ENCODE measurements around the gene PIGB.
"Not testable (repeated sequence)": the region's sequence is repeated elsewhere in the genome, so short reads cannot be mapped to it uniquely, and the experiment has no call there.

The PIGB gene

DNA sequence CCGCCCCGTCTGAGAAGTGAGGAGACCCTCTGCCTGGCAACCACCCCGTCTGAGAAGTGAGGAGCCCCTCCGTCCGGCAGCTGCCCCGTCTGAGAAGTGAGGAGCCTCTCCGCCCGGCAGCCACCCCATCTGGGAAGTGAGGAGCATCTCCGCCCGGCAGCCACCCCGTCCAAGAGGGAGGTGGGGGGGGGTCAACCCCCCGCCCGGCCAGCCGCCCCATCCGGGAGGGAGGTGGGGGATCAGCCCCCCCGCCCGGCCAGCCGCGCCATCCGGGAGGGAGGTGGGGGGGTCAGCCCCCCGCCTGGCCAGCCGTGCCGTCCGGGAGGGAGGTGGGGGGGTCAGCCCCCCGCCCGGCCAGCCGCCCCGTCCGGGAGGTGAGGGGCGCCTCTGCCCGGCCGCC is 16.2 kb upstream of the PIGB start:
- DNase-seq = not testable (repeated sequence)

DNA sequence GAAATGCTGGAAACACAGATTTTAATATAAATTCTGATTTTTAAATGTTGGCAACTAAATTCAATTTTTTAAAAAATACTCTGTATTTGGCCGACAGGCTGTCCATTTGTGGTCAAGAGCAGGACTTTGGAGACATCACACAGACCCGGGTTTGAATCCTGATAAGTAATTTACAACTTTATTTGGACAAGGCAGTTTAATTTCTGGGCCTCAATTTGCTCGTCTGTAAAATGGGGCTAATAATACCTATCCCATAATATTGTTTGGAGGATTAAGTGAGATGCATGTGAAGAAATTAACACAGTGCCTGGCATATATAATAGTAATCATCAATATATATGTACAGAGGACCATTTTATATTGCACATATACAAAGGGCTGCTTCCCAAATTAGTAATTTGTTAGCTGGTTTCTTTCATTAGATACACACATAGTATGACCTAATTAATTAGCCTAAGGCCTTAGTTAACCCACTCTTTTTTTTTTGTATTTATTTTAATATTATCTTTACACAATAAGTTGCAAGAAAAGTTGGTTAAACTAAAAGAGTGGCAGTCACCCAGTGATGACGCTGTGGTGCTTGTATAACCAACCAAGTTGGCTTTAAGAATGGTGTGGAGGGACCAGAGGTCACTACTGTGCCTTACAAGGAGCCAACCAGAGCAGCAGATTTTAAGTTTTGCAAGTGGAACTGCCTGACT is 665 bp downstream of the PIGB start:
- no peak for DNase-seq

DNA sequence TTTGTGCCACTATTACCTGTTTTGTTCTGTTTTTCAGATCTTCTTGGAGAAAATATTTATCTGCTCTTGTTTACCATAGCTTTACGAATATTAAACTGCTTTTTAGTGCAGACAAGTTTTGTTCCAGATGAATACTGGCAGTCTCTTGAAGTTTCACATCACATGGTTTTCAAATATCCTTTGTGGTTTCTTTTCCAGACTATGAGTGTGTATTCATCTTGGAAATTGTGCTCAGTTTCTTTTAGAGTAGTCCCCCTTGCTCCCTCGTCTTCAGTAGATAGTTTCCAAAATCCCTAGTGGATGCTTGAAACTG is 1.2 kb downstream of the PIGB start:
- no peak for DNase-seq

DNA sequence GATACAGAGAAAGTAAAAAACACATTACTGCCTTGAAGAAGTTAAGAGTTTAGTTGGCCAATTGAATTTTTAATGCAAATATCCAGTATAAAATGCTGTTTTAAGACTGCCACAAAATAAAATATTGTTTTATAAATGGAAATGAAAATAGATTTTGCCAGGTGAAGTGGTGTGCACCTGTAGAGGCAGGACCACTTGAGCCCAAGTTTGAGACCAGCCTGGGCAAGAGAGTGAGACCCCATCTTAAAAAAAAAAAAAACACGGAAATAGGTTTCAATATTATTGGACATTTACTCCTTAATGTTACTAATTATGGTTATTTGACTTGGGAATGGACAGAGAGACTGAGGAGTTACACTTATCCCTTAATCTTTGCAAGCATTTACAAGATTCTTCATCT is 1.9 kb downstream of the PIGB start:
- no peak for DNase-seq

DNA sequence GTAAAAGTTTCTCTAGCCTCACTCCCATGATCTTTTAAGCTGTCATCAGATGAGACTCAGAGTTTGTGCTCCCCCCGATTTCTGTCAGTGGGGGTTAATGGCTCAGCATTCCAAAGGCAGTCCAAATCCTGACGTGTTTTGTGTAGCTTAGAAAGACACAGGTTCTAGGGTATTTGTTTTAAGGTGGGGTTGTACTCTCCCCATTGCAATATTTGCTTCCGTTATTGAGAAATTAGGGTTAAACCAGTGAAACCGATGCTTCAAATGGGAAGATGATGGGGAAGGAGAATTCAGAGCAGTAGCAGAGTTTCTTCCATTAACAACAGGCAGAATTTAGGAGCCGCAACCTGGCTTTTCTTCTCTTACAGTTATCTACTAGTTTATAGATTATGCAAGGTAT is 3.4 kb downstream of the PIGB start:
- no peak for DNase-seq

DNA sequence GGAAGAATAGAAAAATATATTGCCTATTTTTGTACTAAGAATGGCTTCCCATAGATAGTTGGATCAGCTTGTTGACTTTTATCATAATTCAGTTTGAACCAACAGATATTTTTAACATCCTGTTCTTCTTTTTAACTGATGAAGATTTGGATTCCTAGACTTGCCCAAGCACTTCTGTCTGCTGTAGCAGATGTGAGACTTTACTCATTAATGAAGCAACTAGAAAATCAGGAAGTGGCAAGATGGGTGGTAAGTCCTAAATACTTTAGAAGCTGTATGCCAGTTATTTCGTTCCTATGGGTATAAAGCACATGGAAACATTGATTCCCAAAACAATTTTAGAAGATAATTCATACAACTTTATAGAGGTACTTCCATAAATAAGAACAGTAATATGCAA is 8.4 kb downstream of the PIGB start:
- DNase-seq = no peak

DNA sequence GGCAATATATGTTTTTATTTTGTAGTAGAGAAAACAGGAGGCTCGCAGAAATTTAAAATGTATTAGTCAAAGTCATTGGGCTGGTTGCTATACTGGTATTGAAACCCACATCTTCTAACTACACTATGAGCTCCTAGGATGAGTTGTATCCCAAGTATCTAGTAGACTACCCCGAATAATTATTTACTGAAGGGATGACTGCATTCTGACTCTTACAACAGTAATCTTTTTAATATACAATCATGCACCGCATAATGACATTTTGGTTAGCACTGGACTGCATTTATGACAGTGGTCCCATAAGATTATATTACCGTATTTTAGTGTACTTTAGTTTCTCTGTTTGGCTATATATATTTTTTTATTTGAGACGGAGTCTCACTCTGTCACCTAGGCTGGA is 15.3 kb downstream of the PIGB start:
- no peak for DNase-seq

DNA sequence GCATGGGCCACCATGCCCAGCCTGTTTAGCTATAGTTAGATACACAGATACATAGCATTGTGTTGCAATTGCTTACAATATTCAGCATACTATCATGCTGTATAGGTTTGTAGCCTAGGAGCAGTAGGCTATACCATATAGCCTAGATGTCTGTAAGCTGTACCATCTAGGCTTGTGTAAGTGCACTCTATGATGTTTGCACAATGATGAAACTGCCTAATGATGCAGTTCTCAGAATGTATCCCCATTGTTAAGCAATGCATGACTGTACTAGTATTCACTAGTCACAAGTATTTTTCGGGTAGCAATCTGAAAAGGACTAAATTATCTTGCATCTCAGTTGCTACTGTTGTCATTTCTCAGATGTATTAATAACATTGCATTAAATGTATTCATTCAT is 16.0 kb downstream of the PIGB start:
- no peak for DNase-seq

DNA sequence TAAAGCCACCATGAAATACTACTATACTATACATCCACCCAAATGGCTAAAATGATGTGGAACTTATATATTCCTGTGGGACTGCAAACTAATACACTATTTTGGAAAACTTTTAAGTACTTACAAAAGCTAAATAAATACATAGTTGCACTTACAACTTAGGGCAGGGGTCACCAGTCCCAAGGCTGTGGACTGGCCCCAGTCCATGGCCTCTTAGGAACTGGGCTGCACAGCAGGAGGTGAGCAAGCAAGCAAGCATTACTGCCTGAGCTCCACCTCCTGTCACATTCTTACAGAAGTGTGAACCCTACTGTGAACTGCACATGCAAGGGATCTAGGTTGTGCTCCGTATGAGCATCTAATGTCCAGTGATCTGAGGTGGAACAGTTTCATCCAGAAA is 18.1 kb downstream of the PIGB start:
- no peak for DNase-seq

DNA sequence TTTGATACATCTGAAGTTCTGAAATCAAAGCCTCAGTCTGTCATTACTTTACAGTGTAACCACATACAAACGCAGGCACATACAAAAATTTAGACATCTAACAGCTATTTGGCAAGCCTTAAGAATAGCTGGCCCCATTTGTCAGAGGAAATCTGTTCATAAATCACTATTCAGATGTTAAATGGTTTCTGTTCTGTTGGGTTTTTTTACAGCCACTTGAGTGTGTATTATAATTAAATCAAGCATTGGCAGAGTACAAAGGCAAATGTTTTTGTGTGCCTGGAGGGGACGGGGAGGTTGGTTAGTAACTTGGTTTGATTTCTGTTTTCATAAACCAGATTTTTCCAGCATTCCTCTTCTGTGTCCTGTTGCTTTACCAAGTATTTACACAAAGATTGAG is 24.1 kb downstream of the PIGB start:
- DNase-seq = no peak

DNA sequence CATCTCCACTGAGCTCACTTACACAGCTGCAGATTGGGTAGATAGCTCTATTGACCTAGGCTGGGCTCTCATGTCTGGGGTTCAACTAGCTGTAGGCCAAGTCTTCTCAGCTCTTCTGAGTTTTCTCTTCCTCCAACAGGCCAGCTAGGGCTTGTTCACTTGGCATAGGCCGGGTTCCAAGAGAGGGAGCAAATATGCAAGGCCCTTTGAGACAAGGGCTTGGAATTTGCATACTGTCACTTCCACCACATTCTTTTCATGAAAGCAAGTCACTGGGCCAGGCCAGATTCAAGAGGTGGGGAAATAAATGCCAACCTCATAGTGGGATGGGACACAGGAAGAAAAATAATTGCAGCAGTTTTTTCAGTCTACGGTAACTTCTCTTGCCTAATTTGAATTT is 25.2 kb downstream of the PIGB start:
- DNase-seq = no peak

DNA sequence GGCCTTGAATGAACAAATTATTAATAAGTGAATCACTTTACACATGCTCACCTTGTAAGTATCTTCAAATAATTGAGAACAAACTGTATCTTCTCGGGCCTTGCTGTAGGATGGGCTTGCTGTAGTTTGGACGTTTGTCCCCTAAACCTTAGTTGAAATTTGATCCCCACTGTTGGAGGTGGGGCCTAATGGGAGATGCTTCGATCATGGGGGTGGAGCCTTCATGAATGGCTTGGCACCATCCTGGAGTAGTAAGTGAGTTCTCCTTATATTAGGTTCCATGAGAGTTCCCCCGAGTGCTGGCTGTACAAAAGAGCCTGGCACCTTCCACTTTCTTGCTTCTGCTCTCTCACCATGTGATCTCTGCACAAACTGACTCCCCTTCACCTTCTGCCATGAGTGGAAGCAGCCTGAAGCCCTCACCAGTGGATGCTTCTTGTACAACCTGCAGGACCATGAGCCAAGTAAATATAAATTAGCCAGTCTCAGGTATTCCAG is 29.3 kb downstream of the PIGB start:
- DNase-seq = no peak

DNA sequence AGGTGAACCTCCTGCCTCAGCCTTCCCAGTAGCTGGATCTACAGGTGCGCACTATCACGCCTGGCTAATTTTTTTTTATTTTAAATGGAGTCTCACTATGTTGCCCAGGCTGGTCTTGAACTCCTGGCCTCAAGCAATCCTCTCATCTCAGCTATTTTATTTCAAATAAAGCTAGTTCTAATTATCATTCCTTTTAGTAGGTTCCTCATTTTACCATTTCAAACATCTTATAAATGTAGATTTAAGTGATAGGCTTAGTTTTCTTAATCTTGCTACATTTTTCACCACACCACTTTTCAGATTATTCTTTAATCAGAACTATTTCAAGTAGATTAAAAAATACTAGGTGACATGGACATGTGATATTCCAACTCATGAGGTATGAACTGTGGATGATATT is 30.3 kb downstream of the PIGB start:
- DNase-seq = no peak

DNA sequence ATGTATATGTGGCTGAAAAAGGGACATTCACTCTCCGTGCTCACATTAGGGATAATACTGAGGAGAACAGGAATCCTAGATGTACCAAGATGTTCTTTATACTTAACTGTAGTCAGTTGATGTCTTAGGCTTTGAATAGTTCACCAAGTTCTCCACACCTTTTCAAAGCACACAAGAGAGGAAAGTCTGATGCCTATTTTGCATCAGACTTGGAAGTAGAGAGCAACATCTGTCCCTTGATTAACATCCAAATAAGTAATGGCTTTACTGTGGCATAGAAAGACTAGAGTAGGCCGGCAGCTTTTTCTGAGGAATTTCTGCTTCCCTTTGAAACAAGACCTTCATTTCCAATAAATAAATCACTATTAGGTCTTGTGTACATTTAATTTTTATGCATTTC is 34.0 kb downstream of the PIGB start:
- DNase-seq = no peak

DNA sequence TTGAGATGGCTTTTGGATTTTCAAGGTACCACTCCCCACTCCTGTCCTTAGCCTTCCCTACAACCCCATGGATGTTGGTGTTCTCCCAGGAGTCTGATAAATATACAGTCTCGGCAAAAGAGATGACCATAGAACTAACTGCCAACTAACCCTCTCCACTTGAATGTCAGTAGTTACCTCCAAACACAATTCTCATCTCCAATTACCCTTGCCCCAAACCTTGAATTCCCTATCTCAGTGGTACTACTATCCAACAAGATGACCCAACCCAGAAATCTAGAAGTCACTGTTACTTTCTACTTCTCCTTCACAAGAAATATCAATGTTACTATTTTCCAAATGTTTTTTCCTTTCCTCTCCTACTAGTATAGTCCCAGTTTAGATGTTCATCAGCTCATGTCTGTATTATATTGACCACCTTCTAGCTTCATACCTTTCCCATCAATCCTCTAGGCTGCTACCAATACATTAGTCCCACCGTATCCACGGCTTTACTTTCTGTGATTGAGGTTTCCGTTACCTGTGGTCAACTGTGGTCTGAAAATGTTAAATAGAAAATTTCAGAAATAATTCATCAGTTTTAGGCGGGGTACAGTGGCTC is 38.1 kb downstream of the PIGB start:
- no peak for DNase-seq

DNA sequence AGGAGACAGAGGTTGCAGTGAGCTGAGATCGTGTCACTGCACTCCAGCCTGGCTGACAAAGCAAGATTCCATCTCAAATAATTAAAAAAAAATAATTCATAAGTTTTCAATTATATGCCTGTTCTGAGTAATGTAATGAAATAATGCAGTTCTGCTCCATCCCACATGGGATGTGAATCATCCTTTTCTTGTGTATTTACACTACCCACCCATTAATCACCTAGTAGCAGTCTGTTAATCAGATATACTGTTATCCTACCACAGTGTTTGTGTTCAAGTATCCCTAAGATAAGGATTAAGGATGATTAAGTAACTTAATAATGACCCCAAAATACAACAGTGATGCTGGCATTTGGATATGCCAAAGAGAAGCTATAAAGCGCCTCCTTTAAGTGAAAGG is 38.8 kb downstream of the PIGB start:
- DNase-seq = no peak

DNA sequence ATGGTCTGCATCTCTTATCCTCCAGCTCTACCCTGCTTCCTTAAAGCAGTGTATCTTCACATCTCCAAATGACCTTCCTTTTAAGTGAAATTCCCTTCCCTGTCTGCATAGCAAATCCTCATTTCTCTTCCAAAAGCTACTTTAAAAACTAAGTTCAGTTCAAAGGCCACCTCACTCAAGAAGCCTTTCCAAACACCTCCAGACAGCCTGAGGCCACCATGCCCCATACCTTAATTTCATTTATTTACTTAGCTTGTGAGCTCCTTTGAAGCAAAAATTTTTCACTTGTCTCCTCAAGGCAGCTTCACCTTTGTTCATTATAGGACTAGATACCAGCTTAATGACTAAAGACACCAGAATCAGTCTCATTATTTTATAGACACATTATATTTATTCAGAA is 39.4 kb downstream of the PIGB start:
- no peak for DNase-seq

DNA sequence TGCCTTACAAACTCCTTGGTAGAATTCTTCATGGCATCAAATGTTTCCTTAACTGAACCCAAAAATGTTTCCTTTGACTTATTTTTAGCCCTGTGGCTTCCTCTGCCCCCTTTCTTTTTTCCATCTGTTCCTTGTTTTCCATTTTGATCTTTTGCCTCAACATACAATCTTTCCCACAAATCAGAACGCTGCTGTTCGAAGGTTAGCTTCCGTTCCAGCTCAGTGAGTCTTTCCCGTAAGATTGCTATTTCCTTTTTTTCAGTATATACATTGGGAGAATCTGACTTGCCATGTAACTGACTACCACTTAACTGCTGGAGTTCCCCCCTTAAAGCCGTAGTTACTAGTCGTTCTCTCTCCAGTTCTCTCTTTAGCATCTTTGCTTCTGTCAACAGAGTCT is 41.2 kb downstream of the PIGB start:
- DNase-seq = no peak

DNA sequence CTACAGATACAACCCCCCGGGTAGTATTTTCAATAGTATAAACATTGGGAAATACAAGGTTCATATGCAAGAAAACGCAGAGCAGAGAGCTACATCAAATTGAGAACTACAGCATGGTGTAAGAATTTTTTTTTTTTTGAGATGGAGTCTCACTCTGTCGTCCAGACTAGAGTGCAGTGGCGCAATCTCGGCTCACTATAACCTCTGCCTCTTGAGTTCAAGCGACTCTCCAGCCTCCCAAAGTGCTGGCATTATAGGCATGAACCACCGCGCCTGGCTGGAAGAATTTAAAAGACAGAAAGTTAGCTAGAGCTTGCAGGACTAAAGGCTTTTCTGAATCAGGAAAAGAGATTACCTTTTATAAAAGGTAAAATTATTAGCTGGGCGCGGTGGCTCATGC is 42.0 kb downstream of the PIGB start:
- no peak for DNase-seq

DNA sequence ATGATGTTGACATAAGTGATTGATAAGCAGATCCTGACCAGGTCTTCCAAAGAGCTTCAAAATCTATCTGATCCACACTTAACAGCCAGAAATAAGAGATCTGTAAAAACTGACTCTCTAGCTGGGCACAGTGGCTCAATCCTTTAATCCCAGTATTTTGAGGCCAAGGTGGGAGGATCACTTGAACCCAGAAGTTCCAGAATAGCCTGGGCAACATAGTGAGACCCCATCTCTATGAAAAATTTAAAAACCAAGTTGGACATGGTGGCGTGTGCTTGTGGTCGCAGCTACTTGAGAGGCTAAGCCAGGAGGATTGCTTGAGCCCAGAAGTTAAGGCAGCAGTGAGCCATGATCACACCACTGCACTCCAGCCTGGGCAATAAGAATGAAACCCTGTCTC is 43.6 kb downstream of the PIGB start:
- no peak for DNase-seq

DNA sequence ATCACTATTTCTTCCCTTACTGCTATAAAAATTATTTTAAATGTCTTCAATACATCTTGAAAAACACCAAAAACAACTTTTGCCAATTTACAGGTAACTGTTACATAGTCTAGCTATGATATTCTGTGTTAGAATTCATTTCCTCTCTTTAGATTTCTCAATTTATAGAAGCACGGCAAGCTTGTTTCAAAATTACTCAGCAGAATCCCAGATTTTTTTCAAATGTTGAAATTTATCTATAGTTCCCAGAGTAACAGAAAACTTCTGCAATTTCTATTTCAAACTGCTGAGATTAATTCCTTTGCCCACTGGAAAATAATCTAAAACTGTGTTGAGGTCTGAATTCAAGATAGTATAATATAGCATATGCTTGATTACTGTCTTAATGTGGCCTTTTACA is 48.0 kb downstream of the PIGB start:
- DNase-seq = no peak

DNA sequence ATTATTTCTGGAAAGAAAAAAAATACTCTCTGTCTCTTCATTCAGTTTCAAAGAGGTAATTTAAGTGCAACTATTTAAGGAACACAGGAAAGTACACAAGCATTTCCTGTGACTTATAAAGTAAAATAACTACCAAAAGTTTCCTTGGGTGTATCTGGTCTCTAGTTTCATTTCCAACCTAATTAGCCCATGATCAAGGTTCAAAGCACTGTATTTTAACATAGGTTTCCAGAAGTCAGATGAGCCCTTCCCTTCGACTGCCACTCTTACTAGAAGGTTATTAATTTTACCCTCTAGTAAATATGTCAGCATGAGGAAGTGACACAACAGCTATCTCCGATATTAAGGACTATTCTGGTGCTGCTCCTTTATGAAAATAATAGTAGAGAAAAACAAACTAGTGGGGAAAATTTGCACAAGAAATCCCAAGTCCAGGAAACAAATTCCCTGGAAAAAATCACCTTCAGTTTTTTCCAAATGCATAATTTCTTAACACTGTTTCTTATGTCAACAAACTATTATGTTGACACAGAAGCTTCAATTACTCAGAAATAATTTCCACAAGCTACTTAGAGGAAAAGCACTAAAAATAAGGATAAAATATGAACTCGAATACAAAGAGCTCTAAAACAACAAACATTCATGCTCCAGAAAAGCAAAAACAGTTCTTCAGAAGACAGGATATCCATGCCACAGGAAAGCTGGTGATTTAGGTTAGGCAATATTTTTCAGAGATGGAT is 53.8 kb downstream of the PIGB start:
- DNase-seq = no peak

DNA sequence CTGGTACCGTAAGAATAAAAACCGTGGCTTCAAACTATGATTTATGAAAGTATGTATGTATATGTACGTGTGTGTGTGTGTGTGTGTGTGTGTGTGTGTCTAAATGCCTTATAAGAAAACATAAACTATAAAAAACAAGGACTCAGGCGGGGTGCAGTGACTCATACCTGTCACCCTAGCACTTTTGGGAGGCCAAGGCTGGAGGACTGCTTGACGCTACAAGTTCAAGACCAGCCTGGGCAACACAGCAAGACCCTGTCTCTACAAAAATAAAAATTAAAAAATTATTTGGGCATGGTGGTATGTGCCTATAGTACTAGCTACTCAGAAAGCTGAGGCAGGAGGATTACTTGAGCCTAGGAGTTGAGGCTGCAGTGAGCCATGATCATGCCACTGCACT is 60.1 kb downstream of the PIGB start:
- DNase-seq = no peak

DNA sequence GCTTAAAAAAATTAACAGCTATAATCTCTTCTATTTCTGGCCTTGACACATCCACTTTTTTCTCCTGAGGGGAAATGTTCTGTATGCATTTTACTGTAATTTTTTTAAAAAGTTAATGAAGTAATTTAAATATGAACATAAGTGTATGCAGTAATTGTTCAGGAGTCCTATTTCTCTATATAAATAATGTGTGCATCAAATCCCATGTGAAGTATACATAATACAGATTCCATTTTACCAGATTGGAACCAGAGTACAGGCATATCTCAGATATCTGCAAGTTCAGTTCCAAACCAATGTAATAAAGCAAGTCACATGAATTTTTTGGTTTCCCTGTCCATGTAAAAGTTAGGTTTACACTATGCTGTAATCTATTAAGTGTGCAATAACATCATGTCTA is 62.6 kb downstream of the PIGB start:
- DNase-seq = no peak

DNA sequence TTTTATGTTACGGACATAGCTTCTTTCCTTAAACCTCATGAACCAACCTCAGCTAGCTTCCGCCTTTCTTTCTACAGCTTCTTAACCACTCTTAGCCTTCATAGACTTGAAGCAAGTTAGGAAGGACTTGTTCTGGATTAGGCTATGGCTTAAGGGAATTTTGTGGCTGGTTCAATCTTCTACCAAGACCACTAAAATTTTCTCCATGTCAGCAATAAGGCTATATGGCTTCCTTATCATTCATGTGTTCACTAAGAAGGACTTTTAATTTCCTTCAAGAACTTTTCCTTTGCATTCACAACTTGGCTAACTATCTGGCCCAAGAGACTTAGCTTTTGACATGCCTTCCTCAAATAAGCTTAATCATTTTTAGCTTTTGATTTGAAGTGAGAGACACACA is 64.7 kb downstream of the PIGB start:
- no peak for DNase-seq
